Measurements from ENCODE around the gene CABLES1. TPM values are rescaled to one million over a fixed set of nuclear protein-coding genes. Genes with fewer than 3 reads are reported as not detected.

The CABLES1 gene
- total RNA-seq, 2 experiments from 2014 or later: 3.7 to 3.8 TPM

DNA sequence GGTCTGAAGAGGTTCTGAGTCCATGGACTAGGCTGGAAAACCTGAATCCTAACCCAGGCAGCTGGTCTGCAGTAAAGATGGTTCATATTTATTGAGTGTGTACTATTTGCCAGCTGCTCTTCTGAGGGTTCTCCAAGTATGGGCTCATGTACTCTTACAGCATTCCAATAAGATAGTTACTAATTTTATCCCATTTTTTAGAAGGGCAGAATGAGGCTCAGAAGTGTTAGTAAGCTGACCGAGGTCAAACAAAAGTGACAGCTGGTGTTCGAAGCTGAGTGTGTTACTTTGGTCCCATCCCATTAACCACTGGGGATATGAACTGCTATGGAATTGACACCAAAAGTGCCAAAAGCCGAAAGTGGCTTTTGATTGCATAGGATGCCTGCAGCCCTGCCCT, 76.9 kb downstream of the CABLES1 start:
- Mint-ChIP-seq H3K4me1 (peaks cover 26% of the 10 kb centered on the region), H3K9me3 (ENCODE audit: low read depth) (peaks cover 5% of the 10 kb centered on the region), H3K36me3 (ENCODE audit: low read depth) (peaks cover 2% of the 10 kb centered on the region), H3K27me3 (no peaks in the 10 kb centered on the region), H3K4me3 (no peak overlapping the region), H3K27ac (no peak overlapping the region)
- no peak for DNase-seq
- intact Hi-C loops (cut with DNase I, micrococcal nuclease): no loop called here
- no peak for ATAC-seq
- POLR2A ChIA-PET: no interaction called here
- CTCF ChIA-PET: interaction anchor here (0.9 kb wide), 1 partner anchor 65 kb away, joined by 3 read pairs; no protein-coding TSS in a partner anchor

DNA sequence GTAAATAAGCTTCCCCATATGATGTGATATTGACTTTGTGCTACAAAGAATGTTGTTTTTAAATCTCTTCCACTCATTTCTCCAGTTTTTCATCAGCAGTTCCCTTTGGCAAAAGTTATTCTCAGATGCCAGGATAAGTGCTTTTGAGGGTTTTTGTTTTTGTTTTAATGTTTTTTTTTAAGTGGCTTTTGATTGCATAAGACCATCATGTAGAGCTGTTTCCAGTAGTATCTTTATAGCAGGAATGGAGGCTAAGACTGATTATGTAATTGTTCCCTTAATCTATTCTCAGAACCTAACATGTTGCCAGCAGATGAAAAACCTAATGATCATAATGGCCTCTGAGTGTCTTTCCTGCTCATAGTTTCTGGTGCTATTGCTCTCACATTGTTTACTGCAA, 77.9 kb downstream of the CABLES1 start:
- no peak overlapping the region for H3K27ac Mint-ChIP-seq
- ChIA-PET POLR2A (no interaction called here), CTCF (interaction anchor here (0.6 to 0.9 kb wide), 2 partner anchors 66 to 255 kb away, joined by 3 read pairs; no protein-coding TSS in a partner anchor)
- no peaks in the 10 kb centered on the region for H3K27me3 Mint-ChIP-seq
- no peak overlapping the region for H3K4me3 Mint-ChIP-seq
- H3K9me3 Mint-ChIP-seq (ENCODE audit: low read depth): peaks cover 4% of the 10 kb centered on the region
- peaks cover 2% of the 10 kb centered on the region for H3K36me3 Mint-ChIP-seq (ENCODE audit: low read depth)
- intact Hi-C loops (cut with DNase I, micrococcal nuclease): no loop called here
- H3K4me1 Mint-ChIP-seq: peaks cover 16% of the 10 kb centered on the region
- DNase-seq (no peak), ATAC-seq (no peak)

DNA sequence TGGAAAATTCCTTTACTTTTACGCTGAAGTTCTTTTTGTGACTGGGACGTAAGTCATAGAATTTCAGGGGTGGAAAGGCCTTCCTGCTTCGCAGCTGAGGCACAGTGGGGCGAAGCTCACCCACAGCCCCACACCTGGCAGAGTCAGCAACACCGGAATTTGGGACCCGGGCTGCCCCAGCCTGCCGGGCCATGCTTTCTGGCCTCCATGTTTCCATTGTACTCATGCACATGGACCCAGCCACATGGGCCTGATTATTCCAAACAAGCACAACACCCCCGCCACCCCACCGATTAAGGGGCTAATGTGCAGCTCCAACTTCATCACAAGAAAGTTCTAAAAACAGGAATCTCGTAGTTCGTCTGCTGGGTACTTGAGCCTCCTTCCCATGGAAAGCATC, 82.5 kb downstream of the CABLES1 start:
- CTCF ChIA-PET: no interaction called here
- Mint-ChIP-seq H3K9me3 (ENCODE audit: low read depth) (no peaks in the 10 kb centered on the region), H3K27ac (no peak overlapping the region), H3K4me1 (no peaks in the 10 kb centered on the region), H3K36me3 (ENCODE audit: low read depth) (no peaks in the 10 kb centered on the region), H3K27me3 (no peaks in the 10 kb centered on the region), H3K4me3 (no peak overlapping the region)
- intact Hi-C loops (cut with DNase I, micrococcal nuclease): no loop called here
- POLR2A ChIA-PET: no interaction called here
- ATAC-seq (no peak), DNase-seq (no peak)

DNA sequence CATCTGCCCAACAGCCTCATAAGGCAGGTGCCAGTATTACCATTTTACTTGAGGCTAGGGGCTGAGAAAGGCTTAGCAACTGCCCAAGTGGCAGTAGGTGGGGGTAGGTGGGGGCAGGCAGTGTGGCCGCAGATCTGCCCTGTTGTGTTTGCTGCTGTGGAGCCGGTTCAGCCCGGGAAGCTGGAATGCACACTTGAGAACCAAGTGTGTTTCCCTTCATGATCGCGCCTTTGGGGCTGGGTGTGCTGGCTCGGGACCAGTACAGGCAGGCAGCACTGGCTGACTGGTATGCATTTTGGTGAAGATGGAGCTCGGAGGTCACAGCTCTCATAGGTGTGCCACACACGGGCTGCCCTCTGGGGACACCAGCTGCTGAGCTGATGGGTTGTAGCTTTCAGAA, 85.1 kb downstream of the CABLES1 start:
- ChIA-PET CTCF (interaction anchor here (0.5 to 0.6 kb wide), 2 partner anchors 62 to 1125 kb away, joined by 3 read pairs; no protein-coding TSS in a partner anchor), POLR2A (interaction anchor here (0.6 kb wide), 1 partner anchor 823 kb away, joined by 5 read pairs; no protein-coding TSS in a partner anchor)
- H3K27ac Mint-ChIP-seq: no peak overlapping the region
- ATAC-seq: no peak
- no peaks in the 10 kb centered on the region for H3K4me1 Mint-ChIP-seq
- H3K4me3 Mint-ChIP-seq: no peak overlapping the region
- H3K36me3 Mint-ChIP-seq (ENCODE audit: low read depth): no peaks in the 10 kb centered on the region
- no peak for DNase-seq
- H3K27me3 Mint-ChIP-seq: no peaks in the 10 kb centered on the region
- intact Hi-C loops (cut with DNase I, micrococcal nuclease): no loop called here
- no peaks in the 10 kb centered on the region for H3K9me3 Mint-ChIP-seq (ENCODE audit: low read depth)

DNA sequence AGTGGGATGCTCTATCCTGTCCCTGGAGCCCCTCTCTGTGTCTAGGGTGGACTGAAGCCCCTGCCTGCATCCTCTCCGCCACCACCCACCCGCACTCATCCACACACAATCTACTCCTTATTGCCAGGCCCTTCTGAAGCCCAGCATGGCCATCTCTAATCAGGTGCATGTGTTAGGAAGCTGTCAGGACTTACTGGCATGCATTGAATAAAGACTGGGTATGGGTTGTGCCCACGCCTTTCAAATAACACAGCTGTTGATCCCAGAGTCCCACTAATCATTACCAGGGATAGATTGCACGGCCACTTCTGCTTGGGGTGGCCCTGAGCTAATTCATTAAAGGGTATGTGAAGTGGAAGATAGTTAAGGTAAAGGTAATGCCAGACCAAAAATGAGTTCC, 88.4 kb downstream of the CABLES1 start:
- CTCF ChIA-PET: interaction anchor here (0.6 kb wide), 2 partner anchors 188 to 424 kb away, joined by 3 to 4 read pairs; no protein-coding TSS in a partner anchor
- H3K27ac Mint-ChIP-seq: no peak overlapping the region

DNA sequence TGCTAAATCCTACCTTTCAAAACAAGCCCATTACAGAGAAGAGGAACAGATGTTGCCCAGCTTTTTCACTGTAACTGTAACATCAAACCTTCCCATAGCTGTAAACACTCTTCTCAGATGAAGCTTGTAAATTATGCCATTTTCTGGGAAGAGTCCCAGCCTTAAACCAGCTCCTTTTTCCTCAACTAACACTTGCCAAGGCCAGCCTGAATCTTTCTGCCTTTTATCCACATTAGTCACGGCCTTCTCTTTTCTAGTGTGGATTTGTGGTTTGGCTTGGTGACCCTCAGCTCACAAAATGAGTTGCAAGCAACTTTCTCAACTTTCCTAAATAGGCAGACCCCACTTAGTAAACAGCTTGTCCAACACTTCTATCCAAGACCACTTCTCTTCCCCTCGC, 90.2 kb downstream of the CABLES1 start:
- ATAC-seq: no peak
- CTCF ChIA-PET: interaction anchor here (0.6 to 1.4 kb wide), 3 partner anchors 10 to 194 kb away, joined by 3 to 4 read pairs (median 4); no protein-coding TSS in a partner anchor
- Mint-ChIP-seq H3K27me3 (no peaks in the 10 kb centered on the region), H3K4me3 (no peak overlapping the region), H3K9me3 (ENCODE audit: low read depth) (no peaks in the 10 kb centered on the region), H3K27ac (peak overlapping the region; percentile 17), H3K4me1 (peaks cover 45% of the 10 kb centered on the region), H3K36me3 (ENCODE audit: low read depth) (peaks cover 8% of the 10 kb centered on the region)
- intact Hi-C loops (cut with DNase I, micrococcal nuclease): no loop called here
- no peak for DNase-seq
- POLR2A ChIA-PET: no interaction called here

More for the DNA sequence above, 88.4 kb downstream of the CABLES1 start:
- POLR2A ChIA-PET: no interaction called here
- ATAC-seq (no peak), DNase-seq (no peak)
- Mint-ChIP-seq H3K27me3 (no peaks in the 10 kb centered on the region), H3K4me3 (no peak overlapping the region), H3K4me1 (peaks cover 29% of the 10 kb centered on the region), H3K36me3 (ENCODE audit: low read depth) (peaks cover 7% of the 10 kb centered on the region), H3K9me3 (ENCODE audit: low read depth) (no peaks in the 10 kb centered on the region)
- intact Hi-C loops (cut with DNase I, micrococcal nuclease): no loop called here

DNA sequence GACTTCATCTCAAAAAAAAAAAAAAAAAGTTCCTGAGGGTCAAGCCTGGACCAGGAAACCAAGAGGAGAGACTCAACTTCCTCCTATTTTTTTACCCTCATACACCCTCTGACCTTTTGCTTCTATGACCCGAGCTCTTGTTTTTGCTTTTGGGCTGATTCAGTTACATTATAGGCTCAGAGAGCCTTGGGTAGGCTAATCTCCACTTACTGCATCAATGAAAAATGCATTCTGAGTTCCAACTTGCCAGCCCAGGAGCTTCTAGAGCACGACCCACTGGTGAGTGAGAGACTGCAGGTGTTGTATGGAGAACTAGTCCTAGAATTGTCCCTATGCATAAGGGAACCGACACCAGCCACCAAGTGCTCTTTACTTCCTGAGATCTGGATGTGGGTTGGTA, 91.1 kb downstream of the CABLES1 start:
- ATAC-seq (no peak), DNase-seq (no peak)
- peaks cover 50% of the 10 kb centered on the region for H3K4me1 Mint-ChIP-seq
- CTCF ChIA-PET: interaction anchor here (0.7 kb wide), 2 partner anchors 188 to 194 kb away, joined by 3 read pairs; no protein-coding TSS in a partner anchor
- no peak overlapping the region for H3K4me3 Mint-ChIP-seq
- intact Hi-C loops (cut with DNase I, micrococcal nuclease): no loop called here
- POLR2A ChIA-PET: no interaction called here
- H3K27ac Mint-ChIP-seq: no peak overlapping the region
- H3K27me3 Mint-ChIP-seq: no peaks in the 10 kb centered on the region
- H3K9me3 Mint-ChIP-seq (ENCODE audit: low read depth): peaks cover 5% of the 10 kb centered on the region
- H3K36me3 Mint-ChIP-seq (ENCODE audit: low read depth): peaks cover 11% of the 10 kb centered on the region

DNA sequence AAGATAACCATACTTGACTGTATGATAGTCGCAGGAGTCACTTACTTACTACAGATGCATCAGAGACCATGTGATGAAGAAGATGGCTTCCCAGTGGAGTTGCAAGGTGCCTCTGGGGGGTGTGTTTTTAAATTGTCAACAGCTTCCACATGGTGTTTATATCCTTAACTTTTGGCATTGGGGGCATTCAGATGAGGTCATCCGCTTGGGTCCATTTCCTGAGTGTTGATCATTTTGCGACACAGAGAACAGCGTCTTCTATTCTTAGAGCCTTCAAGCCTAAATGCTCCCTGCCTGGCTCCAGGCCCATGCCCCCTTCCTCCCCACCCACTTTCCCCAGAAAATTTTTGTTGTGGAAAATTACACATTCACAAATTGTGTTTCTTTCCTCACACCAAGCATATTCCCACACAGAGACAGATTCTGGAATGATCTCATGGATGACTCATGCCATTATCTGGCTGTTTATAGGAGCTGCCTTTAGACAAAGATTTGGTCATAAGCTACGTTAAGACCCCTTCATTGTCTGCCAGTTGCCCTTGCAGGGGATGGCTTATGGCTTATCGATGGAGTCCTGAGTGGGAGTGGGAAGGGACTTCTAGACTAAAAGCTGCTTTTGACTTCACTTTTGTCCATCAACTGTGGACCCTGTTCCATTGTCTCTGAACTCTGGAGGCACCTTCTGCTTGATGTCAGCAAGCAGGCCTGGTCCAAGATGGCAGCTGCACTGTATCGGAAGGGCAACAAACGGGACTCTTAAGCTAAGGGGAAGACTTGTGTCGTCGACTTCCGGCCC, 91.8 kb downstream of the CABLES1 start:
- H3K9me3 Mint-ChIP-seq (ENCODE audit: low read depth): peaks cover 5% of the 10 kb centered on the region
- DNase-seq: no peak
- ChIA-PET CTCF (interaction anchor here (0.6 to 1.3 kb wide), 3 partner anchors 188 to 296 kb away, joined by 3 to 4 read pairs (median 3); no protein-coding TSS in a partner anchor), POLR2A (no interaction called here)
- H3K27me3 Mint-ChIP-seq: no peaks in the 10 kb centered on the region
- intact Hi-C loops (cut with DNase I, micrococcal nuclease): no loop called here
- peaks cover 12% of the 10 kb centered on the region for H3K36me3 Mint-ChIP-seq (ENCODE audit: low read depth)
- H3K4me3 Mint-ChIP-seq: no peak overlapping the region
- no peak for ATAC-seq
- peaks cover 57% of the 10 kb centered on the region for H3K4me1 Mint-ChIP-seq
- peak overlapping the region; percentile 66 for H3K27ac Mint-ChIP-seq

DNA sequence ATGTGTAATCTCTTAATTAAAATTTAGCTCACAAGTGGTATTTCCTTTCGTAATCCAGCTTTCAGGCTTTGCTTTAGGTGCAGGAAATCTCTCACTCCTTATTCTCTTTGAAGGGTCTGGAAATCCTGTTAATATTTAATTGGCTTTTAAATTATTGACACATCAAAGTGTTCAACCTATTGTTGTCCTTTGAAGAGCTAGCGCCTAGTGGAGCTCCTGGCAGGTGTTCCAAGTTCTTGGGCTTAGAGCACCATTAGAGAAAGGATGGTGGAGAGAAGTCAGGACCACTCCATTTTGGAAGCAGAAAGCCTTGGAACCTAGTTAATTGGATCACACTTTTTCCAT, 92.4 kb downstream of the CABLES1 start:
- DNase-seq (no peak), ATAC-seq (no peak)
- H3K27me3 Mint-ChIP-seq: no peaks in the 10 kb centered on the region
- peaks cover 16% of the 10 kb centered on the region for H3K36me3 Mint-ChIP-seq (ENCODE audit: low read depth)
- H3K4me3 Mint-ChIP-seq: no peak overlapping the region
- no peak overlapping the region for H3K27ac Mint-ChIP-seq
- H3K9me3 Mint-ChIP-seq (ENCODE audit: low read depth): peaks cover 5% of the 10 kb centered on the region
- ChIA-PET CTCF (interaction anchor here (1.3 kb wide), 1 partner anchor 271 kb away, joined by 4 read pairs; no protein-coding TSS in a partner anchor), POLR2A (no interaction called here)
- H3K4me1 Mint-ChIP-seq: peaks cover 61% of the 10 kb centered on the region
- intact Hi-C loops (cut with DNase I, micrococcal nuclease): loop anchor here in 1 of 2 experiments (2.0 kb wide), 1 partner anchor 295 kb away; the partner anchor contains the start of gene RBBP8

DNA sequence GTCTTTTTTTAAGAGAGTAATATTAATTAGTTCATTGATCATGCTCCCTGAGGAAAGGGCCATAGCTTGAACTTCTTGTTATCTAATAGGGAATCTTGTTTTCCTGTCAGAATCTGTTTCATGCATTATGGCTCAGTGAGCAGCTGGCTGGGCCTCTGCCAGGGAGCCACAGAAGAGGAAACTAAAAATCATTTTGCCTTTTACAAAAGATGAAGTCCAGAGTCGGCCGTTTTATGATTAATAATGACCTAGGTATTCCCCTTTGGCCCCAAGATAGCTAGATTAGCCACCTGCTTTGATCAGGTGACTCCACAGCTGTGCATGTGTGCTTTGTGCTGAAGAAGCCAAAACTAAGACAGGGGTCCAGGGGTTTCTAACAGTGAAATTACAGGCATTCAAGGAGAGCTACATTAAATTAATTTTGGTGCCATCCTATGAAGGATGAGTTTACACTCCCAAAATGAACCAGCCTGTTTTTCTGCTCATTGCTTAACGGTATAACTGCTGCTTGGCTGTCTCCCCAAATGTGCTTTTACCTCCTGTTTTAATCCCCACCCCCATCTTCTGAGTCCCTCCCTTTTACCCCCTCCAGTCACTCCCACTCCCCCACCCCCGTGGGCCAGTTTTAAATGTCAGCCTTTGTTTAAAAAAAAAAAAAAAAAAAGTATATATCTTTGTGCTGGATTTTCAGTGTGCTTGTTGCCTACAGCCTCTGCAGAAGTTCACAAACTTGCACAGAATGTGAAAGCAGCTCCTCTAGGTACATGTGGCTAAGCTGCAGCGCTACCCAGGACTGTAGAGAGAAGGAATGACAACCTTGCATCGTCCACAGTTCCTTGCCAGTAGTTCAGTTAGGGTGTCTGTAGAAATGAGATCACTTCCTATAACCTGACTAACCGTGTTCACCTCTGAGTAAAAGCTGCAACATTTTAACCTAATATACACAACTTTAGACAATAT, 93.1 kb downstream of the CABLES1 start:
- DNase-seq: peak; percentile 64
- peaks cover 16% of the 10 kb centered on the region for H3K36me3 Mint-ChIP-seq (ENCODE audit: low read depth)
- ChIA-PET POLR2A (no interaction called here), CTCF (interaction anchor here (0.8 to 1.3 kb wide), 3 partner anchors 13 to 270 kb away, joined by 3 to 4 read pairs (median 4); no protein-coding TSS in a partner anchor)
- H3K27ac Mint-ChIP-seq: peak overlapping the region; percentile 95
- intact Hi-C loops (cut with DNase I, micrococcal nuclease): loop anchor here in 1 of 2 experiments (2.0 kb wide), 1 partner anchor 296 kb away; the partner anchor contains the start of gene RBBP8
- H3K4me3 Mint-ChIP-seq: peak overlapping the region; percentile 17
- H3K4me1 Mint-ChIP-seq: peaks cover 63% of the 10 kb centered on the region
- no peaks in the 10 kb centered on the region for H3K27me3 Mint-ChIP-seq
- ATAC-seq: peak; percentile 63
- H3K9me3 Mint-ChIP-seq (ENCODE audit: low read depth): peaks cover 5% of the 10 kb centered on the region

DNA sequence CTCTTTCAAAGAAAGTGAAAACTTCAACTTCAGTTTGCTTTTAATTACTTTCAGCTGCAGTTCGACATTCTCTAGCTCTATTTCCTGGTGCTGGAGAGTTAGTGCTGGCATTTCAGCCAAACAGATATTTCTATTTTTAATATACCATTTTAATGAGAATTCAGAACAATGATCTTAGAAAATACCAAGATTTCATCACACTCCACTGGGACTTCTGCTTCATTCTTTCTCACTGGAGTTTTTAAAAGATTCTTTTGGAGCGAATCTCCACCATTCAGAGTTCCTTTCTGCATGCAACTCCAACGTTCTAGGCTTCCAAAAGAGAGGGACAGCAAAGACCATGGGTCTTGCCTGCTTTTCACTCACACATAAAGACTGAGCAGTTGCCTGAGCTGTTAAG, 94.2 kb downstream of the CABLES1 start:
- H3K36me3 Mint-ChIP-seq (ENCODE audit: low read depth): peaks cover 16% of the 10 kb centered on the region
- ATAC-seq (no peak), DNase-seq (no peak)
- no peak overlapping the region for H3K4me3 Mint-ChIP-seq
- intact Hi-C loops (cut with DNase I, micrococcal nuclease): loop anchor here in 1 of 2 experiments (2.0 kb wide), 1 partner anchor 297 kb away; the partner anchor contains the start of gene RBBP8
- ChIA-PET CTCF (interaction anchor here (0.8 to 1.3 kb wide), 3 partner anchors 9 to 23 kb away, joined by 3 read pairs; no protein-coding TSS in a partner anchor), POLR2A (no interaction called here)
- H3K27ac Mint-ChIP-seq: peak overlapping the region; percentile 60
- peaks cover 63% of the 10 kb centered on the region for H3K4me1 Mint-ChIP-seq
- H3K27me3 Mint-ChIP-seq: no peaks in the 10 kb centered on the region
- peaks cover 5% of the 10 kb centered on the region for H3K9me3 Mint-ChIP-seq (ENCODE audit: low read depth)
